Activated T-cell treated with anti-CD3 and anti-CD28 coated beads for 24 hours (primary cell): Measurements from ENCODE around the gene POC1B.
"Not testable (repeated sequence)": the region's sequence is repeated elsewhere in the genome, so short reads cannot be mapped to it uniquely, and the experiment has no call there.

Source experiments
- DNase-seq: peaks from one replicate; pipeline ENCODE4 v3.0.0-alpha.2; 2020; ENCODE audit warnings: low read depth

Gene POC1B

DNA sequence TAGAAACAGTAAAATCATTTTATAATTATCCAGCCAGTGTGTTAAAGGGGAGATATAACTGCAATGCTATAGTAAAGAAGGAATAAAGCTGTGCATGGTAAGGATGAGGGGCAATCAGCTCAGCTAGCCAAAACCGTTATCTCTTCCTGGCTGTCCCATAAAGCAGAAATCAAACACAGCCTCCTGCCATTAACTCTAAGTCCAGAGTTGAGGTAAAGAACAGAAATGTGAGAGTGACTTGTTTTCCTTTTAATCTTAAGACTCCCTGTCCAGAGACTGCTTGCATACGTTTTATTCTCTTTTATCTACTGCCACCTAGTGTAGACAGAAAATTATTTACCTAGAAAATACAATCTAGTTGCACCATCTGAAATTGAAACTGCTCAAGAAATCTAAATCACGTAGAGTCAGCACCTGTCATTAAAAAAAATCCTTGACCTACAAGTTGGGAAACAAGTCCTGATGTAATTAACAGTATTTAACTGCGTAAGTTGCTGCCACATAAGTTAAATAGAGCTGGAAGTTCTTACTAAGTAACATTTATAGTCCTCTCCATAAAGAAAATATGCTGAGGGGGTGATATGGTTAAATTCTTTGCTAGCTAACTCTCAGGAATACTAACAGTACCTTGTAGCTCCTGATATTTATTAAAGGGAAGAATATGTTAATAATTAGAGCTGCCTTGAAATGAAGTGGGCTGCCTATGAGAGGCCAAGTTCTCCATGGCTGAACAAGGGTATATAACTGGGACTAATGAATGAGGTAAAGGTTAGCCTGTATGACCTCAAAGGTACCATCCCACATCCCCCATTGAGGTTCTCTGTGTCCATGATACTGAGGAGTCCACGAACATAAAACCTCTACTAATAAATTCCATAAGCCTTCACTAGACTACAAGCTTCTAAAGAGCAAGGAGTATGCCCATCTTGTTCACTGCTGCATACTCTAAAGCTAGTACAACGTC, 63.9 kb downstream of the POC1B start:
- DNase-seq = no peak

GRCh38 chr12:89461190-89461589, 64.7 kb downstream of the POC1B start:
- DNase-seq = no peak

DNA sequence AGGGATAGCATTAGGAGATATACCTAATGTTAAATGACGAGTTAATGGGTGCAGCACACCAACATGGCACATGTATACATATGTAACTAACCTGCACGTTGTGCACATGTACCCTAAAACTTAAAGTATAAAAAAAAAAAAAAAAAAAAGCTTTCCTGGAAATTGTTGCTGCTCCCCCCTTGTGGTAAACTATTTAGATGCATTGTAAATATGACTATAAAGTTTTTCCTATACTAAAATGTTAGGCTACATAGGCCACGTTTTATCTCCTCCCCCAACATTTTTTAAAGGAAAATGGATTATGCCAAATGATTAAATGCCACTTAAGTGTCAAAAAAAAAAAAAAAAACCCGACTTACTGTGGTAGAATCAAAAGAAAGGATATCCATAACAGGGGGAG, 66.6 kb downstream of the POC1B start:
- not testable (repeated sequence) for DNase-seq

DNA sequence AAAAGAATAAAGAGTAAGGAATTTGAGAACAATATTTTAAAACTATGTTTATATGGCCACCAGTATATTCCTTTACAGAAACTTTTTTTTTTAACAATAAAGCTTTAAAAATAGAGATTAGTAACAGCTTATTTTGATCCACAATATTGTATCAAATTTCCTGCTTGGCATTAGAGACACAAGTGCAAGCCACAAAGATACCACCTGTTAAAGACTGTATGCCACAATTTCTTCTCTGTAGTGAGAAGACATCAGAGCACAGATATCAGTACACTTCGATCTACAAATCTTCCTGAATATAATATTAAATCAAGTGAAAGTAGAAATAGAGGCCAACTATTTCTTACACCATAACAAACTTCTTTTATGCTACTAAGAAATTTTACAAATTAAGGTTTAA, 69.3 kb downstream of the POC1B start:
- no peak for DNase-seq

GRCh38 chr12:89454080-89454848, 71.6 kb downstream of the POC1B start:
- no peak for DNase-seq

- DNase-seq = no peak
These were observed 72.5 kb downstream of the POC1B start for GRCh38 chr12:89453121-89453978.

GRCh38 chr12:89451841-89452251, 74.0 kb downstream of the POC1B start:
- DNase-seq = no peak

- no peak for DNase-seq
These were observed 74.9 kb downstream of the POC1B start for GRCh38 chr12:89450907-89451306.

DNA sequence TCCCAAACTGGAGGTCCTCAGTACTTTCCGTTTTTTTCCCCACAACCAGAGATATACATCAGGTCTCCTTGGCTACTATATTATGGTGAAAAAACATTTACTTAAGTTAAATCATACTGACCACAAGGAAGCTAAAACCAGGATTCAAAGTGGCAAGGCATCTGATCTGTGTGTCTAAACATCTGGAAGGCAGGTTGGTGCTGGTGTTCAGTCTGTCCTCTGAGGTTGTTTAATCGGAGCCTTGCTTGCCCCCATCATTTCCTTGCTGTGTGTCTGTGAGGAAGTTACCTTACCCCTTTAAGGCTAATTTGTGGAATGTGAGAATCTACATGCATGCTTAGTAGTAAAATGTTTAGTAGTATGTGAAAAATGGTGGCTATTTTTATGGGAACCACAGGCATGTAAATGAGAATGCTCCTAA, 76.9 kb downstream of the POC1B start:
- DNase-seq = no peak

GRCh38 chr12:89448526-89448925, 77.3 kb downstream of the POC1B start:
- DNase-seq = no peak

DNA sequence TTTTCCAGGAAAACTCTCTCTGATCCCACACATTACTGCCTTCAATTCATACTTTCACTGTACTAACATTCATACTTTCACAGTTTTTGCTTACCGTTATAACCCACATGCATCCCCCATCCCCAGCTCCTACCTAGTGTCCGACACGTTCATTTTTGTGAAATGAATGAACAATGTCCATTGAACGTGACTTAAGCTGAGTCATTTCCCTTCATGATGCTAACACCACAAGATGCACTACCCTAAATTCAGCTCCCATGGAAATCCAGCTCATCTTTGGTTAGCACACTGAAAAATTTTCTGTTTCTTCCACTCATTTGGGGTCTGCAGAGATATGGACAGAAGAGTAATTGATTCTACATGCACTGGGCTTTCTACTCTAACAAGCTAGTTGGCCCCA, 85.9 kb downstream of the POC1B start:
- DNase-seq = no peak

GRCh38 chr12:89437231-89437630, 88.6 kb downstream of the POC1B start:
- DNase-seq = no peak

- DNase-seq = no peak
These were observed 89.8 kb downstream of the POC1B start for GRCh38 chr12:89436062-89436461.

DNA sequence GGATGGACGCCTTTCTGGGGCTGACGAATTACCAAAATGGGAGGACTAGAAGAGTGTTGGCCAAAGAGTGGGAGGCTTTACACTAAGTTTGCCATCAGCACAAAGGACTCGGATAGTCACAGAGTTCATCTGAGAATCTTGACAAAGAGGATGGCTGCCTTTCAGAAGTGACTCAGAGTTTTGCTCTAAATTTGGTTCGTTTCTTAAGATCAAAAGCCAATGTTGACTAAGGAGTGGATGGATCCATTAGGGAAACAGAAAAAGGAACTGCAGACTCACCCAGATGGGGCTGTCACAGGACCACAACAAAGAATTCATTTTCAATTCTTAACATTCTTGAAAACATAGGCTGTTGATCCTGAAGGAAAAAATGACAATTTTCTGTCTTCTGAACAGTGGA, 92.2 kb downstream of the POC1B start:
- DNase-seq = no peak

DNA sequence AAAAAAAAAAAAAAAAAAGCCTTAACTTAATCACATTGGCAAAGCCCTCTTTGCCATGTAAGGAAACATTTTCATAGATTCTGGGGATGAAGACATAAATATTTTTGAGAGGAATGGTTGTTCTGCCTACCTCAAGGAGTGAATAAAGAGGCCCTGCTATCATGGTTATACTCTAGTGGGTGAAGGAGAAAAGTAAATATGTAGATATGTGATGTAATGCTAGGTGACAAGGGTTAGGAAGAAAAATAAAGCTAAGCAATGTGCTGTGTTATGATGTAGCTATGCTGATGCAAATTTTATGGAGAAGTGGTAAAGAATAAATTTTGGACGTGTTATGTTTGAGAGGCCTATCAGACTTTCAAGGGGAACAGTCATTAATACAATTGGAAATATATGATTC, 93.5 kb downstream of the POC1B start:
- DNase-seq = no peak

- no peak for DNase-seq
These were observed 96.3 kb downstream of the POC1B start for GRCh38 chr12:89429528-89429927.

DNA sequence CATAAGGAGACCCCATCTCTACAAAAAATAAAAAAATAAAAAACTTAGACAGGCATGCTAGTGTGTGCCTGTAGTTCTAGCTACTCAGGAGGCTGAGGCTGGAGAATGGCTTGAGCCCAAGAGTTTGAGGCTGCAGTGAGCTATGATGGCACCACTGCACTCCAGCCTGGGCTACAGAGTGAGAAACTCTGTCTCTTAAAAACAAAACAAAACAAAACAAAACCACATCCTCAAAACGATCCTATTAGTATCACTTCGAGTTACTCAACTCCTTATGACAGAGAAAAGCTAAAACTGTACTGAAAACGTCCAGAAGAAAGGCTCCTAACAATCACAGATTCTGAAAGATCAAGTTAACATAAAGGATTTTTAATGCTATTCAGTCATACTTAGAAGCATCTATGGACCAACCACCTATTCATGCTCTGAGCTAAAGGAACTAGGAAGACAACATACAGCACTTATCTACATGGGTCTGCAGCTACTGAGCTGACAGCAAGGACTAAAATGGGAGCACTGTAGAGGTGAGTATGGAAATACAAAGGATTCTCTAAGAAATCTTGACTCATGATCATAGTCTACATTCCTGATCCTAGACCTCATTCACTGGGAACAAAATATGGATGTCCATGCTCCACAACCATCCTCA, 98.2 kb downstream of the POC1B start:
- DNase-seq = no peak

DNA sequence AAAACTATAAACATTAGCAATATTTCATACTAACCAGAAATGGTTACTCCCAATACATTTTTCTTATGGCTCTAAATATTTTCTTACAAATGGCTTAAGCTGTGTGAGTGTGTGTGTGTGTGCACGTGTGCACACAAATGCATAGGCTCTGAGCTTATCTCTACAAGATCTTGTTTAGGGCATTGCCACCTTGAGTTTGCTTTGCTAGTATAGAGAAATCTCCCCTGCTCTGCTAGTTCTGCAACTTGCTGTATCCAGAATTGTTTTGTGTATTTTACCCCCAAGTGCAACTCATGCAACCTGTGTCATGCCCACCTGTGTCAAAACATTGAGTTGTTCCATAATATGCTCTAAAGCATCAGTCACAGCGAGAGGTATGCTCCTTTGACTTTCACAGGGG, 101.0 kb downstream of the POC1B start:
- DNase-seq = no peak

DNA sequence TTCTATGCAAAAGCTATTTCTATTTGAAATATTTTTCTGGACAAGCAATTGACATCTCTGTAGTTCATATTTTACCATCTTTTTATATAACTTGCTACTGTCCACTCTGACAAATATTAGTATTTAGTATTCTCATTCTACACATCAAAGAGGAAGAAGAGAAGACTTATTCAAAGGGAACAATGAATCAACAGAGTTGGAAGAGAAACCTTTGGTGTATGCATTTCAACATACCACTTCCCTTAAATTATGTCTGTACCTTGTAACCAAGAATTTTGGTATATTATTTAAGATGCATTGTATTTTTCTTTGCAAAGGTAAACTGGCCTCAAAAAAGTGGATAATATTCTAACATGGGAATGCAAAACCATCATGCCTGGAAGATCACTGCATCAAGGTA, 101.5 kb downstream of the POC1B start:
- no peak for DNase-seq

GRCh38 chr12:89421092-89421835, 104.6 kb downstream of the POC1B start:
- DNase-seq = no peak
